Neural crest cell (in vitro differentiated cells): ENCODE results near the gene CRISPLD2. TPM values are rescaled to one million over a fixed set of nuclear protein-coding genes. Genes with fewer than 3 reads are reported as not detected.

Experiments used
- DNase-seq: peaks from one replicate; pipeline ENCODE4 v3.0.0; 2021; ENCODE audit warnings: low read depth, mixed read lengths, low spot score
- H3K27ac Mint-ChIP-seq: one replicate; pipeline ENCODE4 v1.8.0; 2021; ENCODE audit warnings: mild to moderate bottlenecking, mixed read lengths; ENCODE audit not compliant: unreplicated experiment
- H3K27me3 Mint-ChIP-seq: 2 replicates; pipeline ENCODE4 v1.8.0; 2021; ENCODE audit warnings: low read depth, mild to moderate bottlenecking, mixed read lengths
- H3K36me3 Mint-ChIP-seq: 2 replicates; pipeline ENCODE4 v1.8.0; 2021; ENCODE audit warnings: low read depth, mild to moderate bottlenecking, mixed read lengths
- H3K4me1 Mint-ChIP-seq: 2 replicates; pipeline ENCODE4 v1.8.0; 2021; ENCODE audit warnings: mixed read lengths
- H3K4me3 Mint-ChIP-seq: one replicate; pipeline ENCODE4 v1.8.0; 2021; ENCODE audit warnings: mild to moderate bottlenecking, mixed read lengths
- H3K9me3 Mint-ChIP-seq: 2 replicates; pipeline ENCODE4 v1.8.0; 2021; ENCODE audit warnings: mixed read lengths
- CTCF ChIP-seq: fragments of 200-600 bp; sonication (generic); conservative IDR thresholded peaks from 2 replicates; pipeline ENCODE4 v1.5.0; 2021; ENCODE audit warnings: antibody characterized with exemption, mild to moderate bottlenecking
- total RNA-seq: library from RNA; stranded (reverse); gene quantifications from 2 replicates; pipeline ENCODE4 v1.2.1, GENCODE V29; 2021

The CRISPLD2 gene
- total RNA-seq, 1 donor from 2014 or later: 0.61 TPM

GRCh38 chr16:84889066-84889465, 69.3 kb downstream of the CRISPLD2 start:
- Mint-ChIP-seq H3K9me3 (no peaks in the 10 kb centered on the region), H3K36me3 (no peaks in the 10 kb centered on the region), H3K4me3 (no peak overlapping the region), H3K27me3 (no peaks in the 10 kb centered on the region), H3K27ac (no peak overlapping the region), H3K4me1 (peaks cover 49% of the 10 kb centered on the region)
- TF ChIP-seq CTCF: no peak
- no peak for DNase-seq

DNA sequence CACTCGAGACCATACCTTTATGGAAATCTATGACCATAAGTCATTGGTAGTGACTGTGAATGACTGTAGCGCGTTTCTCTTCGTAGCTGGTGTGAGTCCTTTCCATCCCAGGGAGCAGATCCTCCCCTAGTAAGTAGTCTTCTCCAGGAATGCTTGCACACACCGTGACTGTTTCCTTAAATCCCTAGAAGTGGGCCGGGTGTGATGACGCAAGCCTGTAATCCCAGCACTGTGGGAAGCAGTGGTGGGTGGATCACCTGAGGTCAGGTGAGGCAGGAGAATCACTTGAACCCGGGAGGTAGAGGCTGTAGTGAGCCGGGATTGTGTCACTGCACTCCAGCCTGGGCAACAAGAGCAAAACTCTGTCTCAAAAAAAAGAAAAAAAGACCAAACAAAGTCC, 70.6 kb downstream of the CRISPLD2 start:
- no peak for DNase-seq
- H3K4me3 Mint-ChIP-seq: no peak overlapping the region
- no peaks in the 10 kb centered on the region for H3K27me3 Mint-ChIP-seq
- no peaks in the 10 kb centered on the region for H3K36me3 Mint-ChIP-seq
- no peaks in the 10 kb centered on the region for H3K9me3 Mint-ChIP-seq
- no peak overlapping the region for H3K27ac Mint-ChIP-seq
- TF ChIP-seq CTCF: no peak
- peaks cover 35% of the 10 kb centered on the region for H3K4me1 Mint-ChIP-seq

DNA sequence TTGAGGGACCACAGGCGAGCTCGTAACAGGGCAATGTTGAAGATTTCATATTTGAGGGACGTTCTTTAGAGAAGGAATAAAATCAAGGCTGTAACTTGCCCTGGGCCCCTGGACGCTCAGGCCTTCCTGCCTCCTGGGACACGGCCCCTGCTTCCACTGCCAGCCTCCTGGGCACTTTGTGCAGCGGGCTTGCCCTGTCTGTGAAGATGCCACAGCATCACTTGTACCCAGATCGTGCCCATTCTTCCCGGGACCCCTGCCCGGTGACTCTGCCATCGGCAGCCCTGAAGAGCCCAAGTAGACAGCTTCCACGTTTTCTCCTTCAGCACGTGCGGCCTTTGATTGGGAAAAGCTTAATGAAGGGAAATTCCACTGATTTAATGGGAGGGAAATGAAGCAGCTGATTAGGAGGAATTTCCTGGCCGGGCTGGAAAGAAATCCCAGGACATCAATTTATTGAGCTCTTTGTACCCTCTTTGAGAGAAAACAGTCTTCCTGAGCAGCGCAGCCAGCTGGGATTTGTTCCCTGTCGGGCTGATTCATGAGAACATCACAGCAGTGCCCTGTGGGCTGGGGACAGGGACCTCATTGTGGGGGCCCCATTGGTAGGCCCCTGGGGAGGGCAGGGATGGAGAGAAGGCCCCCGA, 71.5 kb downstream of the CRISPLD2 start:
- Mint-ChIP-seq H3K4me3 (no peak overlapping the region), H3K36me3 (no peaks in the 10 kb centered on the region), H3K9me3 (no peaks in the 10 kb centered on the region), H3K27ac (no peak overlapping the region), H3K27me3 (no peaks in the 10 kb centered on the region), H3K4me1 (peaks cover 26% of the 10 kb centered on the region)
- no peak for DNase-seq
- no peak for TF ChIP-seq CTCF

GRCh38 chr16:84892097-84892496, 72.3 kb downstream of the CRISPLD2 start:
- no peak overlapping the region for H3K27ac Mint-ChIP-seq
- H3K9me3 Mint-ChIP-seq: no peaks in the 10 kb centered on the region
- no peak overlapping the region for H3K4me3 Mint-ChIP-seq
- H3K4me1 Mint-ChIP-seq: peaks cover 18% of the 10 kb centered on the region
- no peak for DNase-seq
- no peaks in the 10 kb centered on the region for H3K36me3 Mint-ChIP-seq
- TF ChIP-seq CTCF: no peak
- H3K27me3 Mint-ChIP-seq: no peaks in the 10 kb centered on the region

- Mint-ChIP-seq H3K4me1 (peaks cover 21% of the 10 kb centered on the region), H3K27me3 (peaks cover 3% of the 10 kb centered on the region), H3K9me3 (no peaks in the 10 kb centered on the region), H3K4me3 (no peak overlapping the region), H3K27ac (no peak overlapping the region), H3K36me3 (no peaks in the 10 kb centered on the region)
- DNase-seq: no peak
- no peak for TF ChIP-seq CTCF
Measured at GRCh38 chr16:84893467-84893848, 73.7 kb downstream of the CRISPLD2 start.
